Spleen (tissue), 7 donors: ENCODE results near the gene ROR1.

Experiments
- CTCF ChIP-seq, 11 experiments: fragments of 200-600 bp in 7 of 11; fragments of 450-650 bp in 4 of 11; sonication (generic) in 4 of 11; IDR thresholded peaks in 8 of 11; conservative IDR thresholded peaks in 3 of 11; 1 replicate in 7 of 11; 2 replicates in 4 of 11; pipeline versions ENCODE4 v1.4.0 to v1.8.0; 2016 to 2021; ENCODE audit warnings: antibody characterized with exemption in 11 of 11, inconsistent platforms in 4 of 11, mild to moderate bottlenecking in 1 of 11
- POLR2A ChIP-seq, 3 donors: fragments of 450-650 bp; IDR thresholded peaks; one replicate each; pipeline ENCODE4 v1.5.1; 2017; ENCODE audit warnings: antibody characterized with exemption in 3 of 3, mild to moderate bottlenecking in 1 of 3
- donor health status: DM: no; HTN: no; CAD: no; lungs with moderate emphysema.
- donor health status: DM: no; HTN: no; CAD: no.
- donor health status: DM: no; HTN: no; CAD: no.

- TF ChIP-seq CTCF (IDR thresholded peaks at IDR 0.05 in 8 of 11, conservative IDR thresholded peaks at IDR 0.05 in 3 of 11) (no peak), POLR2A (IDR thresholded peaks at IDR 0.05) (no peak)
These were observed 299.9 kb downstream of the ROR1 start for GRCh38 chr1:64073705-64074104.
